GM12892 (cell line): ENCODE measurements around the gene RALGPS1.

Source experiments
- POLR2A ChIP-seq: IDR thresholded peaks from 2 replicates; pipeline ENCODE4 v1.6.1; 2011; ENCODE audit warnings: low read depth, low read length, control low read depth
- POLR2AphosphoS5 ChIP-seq: IDR thresholded peaks from 2 replicates; pipeline ENCODE4 v1.6.1; 2011; ENCODE audit warnings: low read depth, low read length, control low read depth
- TAF1 ChIP-seq: IDR thresholded peaks from 2 replicates; pipeline ENCODE4 v1.6.1; 2011; ENCODE audit warnings: low read depth, mild to moderate bottlenecking, control low read depth, low read length, borderline replicate concordance

DNA sequence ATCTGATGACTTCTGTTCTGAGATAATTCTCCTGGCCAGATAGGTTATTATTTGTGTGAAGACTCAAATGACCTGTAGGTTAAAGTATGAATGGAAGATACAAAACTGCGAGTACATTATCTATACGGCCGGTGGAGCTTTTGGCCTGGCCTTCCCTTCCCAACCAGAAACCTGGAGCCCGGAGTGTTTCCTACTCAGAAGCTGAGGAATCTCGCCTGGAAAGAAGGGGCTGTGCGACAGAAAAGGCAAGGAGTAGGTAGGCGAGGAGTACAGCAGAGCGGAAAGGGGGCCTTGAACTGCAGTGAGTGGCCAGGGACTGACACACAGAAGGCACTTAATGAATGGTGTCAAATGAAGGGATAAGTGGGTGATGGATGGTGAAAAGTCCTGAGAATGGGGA lies 173.3 kb downstream of the RALGPS1 start:
- no peak for TF ChIP-seq POLR2A
- TF ChIP-seq POLR2AphosphoS5, result no peak
- no peak for TF ChIP-seq TAF1
